OCI-LY1 (cell line): ENCODE data around the gene SLC12A4.
"Not testable (repeated sequence)": the region's sequence is repeated elsewhere in the genome, so short reads cannot be mapped to it uniquely, and the experiment has no call there.

Experiments
- H2AFZ ChIP-seq: fragments of 200-600 bp; sonication (generic), shearing (Covaris generic); 2 replicates; pipeline ENCODE4 v1.6.0; 2014; ENCODE audit warnings: antibody characterized with exemption, mild to moderate bottlenecking, low read length
- H3F3A ChIP-seq: fragments of 200-600 bp; sonication (generic), shearing (Covaris generic); 2 replicates; pipeline ENCODE4 v1.6.0; 2014; ENCODE audit warnings: mild to moderate bottlenecking, antibody characterized with exemption, low read length, moderate library complexity; ENCODE audit not compliant: insufficient read depth
- H3K27ac ChIP-seq: fragments of 200-600 bp; sonication (generic); 2 replicates; pipeline ENCODE4 v1.5.1; 2014; ENCODE audit warnings: low read length, mixed run types, mild to moderate bottlenecking, low read depth; ENCODE audit not compliant: poor library complexity, severe bottlenecking
- H3K27me3 ChIP-seq: fragments of 200-600 bp; sonication (generic); 2 replicates; pipeline ENCODE4 v1.6.0; 2014; ENCODE audit warnings: antibody characterized with exemption, mild to moderate bottlenecking, low read length, moderate library complexity; ENCODE audit not compliant: insufficient read depth
- H3K36me3 ChIP-seq: fragments of 200-600 bp; sonication (generic); 2 replicates; pipeline ENCODE4 v1.6.1; 2014; ENCODE audit warnings: mild to moderate bottlenecking, antibody characterized with exemption, low read length, moderate library complexity, mixed read lengths; ENCODE audit not compliant: insufficient read depth
- H3K4me1 ChIP-seq: fragments of 200-600 bp; sonication (generic); 2 replicates; pipeline ENCODE4 v1.5.1; 2014; ENCODE audit warnings: mild to moderate bottlenecking, low read length, moderate library complexity; ENCODE audit not compliant: insufficient read depth, severe bottlenecking
- H3K4me2 ChIP-seq: fragments of 200-600 bp; sonication (generic), shearing (Covaris generic); 2 replicates; pipeline ENCODE4 v1.6.1; 2014; ENCODE audit warnings: low read length
- H3K4me3 ChIP-seq: fragments of 200-600 bp; sonication (generic); 2 replicates; pipeline ENCODE4 v1.5.1; 2014; ENCODE audit warnings: low read length, low read depth, mild to moderate bottlenecking, mixed read lengths; ENCODE audit not compliant: poor library complexity, severe bottlenecking
- H3K79me2 ChIP-seq: fragments of 200-600 bp; shearing (Covaris generic); 2 replicates; pipeline ENCODE4 v1.6.1; 2016; ENCODE audit warnings: mixed run types, low read length, mixed read lengths; ENCODE audit not compliant: insufficient read depth
- H3K9ac ChIP-seq: fragments of 200-600 bp; sonication (generic), shearing (Covaris generic); 2 replicates; pipeline ENCODE4 v1.6.1; 2014; ENCODE audit warnings: mild to moderate bottlenecking, low read length, mixed read lengths
- H3K9me2 ChIP-seq: fragments of 200-600 bp; sonication (generic), shearing (Covaris generic); 2 replicates; pipeline ENCODE4 v1.6.1; 2014; ENCODE audit warnings: low read depth, mild to moderate bottlenecking, low read length, mixed read lengths
- H3K9me3 ChIP-seq: fragments of 200-600 bp; shearing (Covaris generic); 2 replicates; pipeline ENCODE4 v1.6.1; 2014; ENCODE audit warnings: low read length, mixed read lengths
- H4K20me1 ChIP-seq: fragments of 200-600 bp; sonication (generic), shearing (Covaris generic); 2 replicates; pipeline ENCODE4 v1.6.0; 2016; ENCODE audit warnings: mild to moderate bottlenecking, low read length; ENCODE audit not compliant: insufficient read depth
- CTCF ChIP-seq: fragments of 200-600 bp; sonication (generic), shearing (Covaris generic); IDR thresholded peaks from 2 replicates; pipeline ENCODE4 v1.5.1; 2017; ENCODE audit warnings: mild to moderate bottlenecking, antibody characterized with exemption, low read length, moderate library complexity, mixed read lengths
- EZH2 ChIP-seq: fragments of 200-600 bp; sonication (generic), shearing (Covaris generic); IDR thresholded peaks from 2 replicates; pipeline ENCODE4 v1.8.0; 2017; ENCODE audit warnings: borderline replicate concordance, mixed run types, mild to moderate bottlenecking, antibody characterized with exemption, low read length, moderate library complexity, mixed read lengths

Gene SLC12A4

GRCh38 chr16:67968400-67969253 is at the start of gene SLC12A4:
Gene SLC12A4, minus strand, starts transcription at chr16:67968637. Its CDS starts 84 bp downstream, at chr16:67968553.
- Histone ChIP-seq H4K20me1 (no peaks in the 10 kb centered on the region), H2AFZ (no peak within 1 kb of the TSS), H3K4me2 (peak within 1 kb of the TSS; percentile 81), H3K27ac (no peak within 1 kb of the TSS), H3K9me2 (no peaks in the 10 kb centered on the region), H3K9me3 (no peaks in the 10 kb centered on the region), H3K4me1 (peaks cover 33% of the 10 kb centered on the region), H3K36me3 (no peaks in the 10 kb centered on the region), H3K9ac (peak within 1 kb of the TSS; percentile 63), H3K79me2 (no peaks in the 10 kb centered on the region), H3K4me3 (peak within 1 kb of the TSS; percentile 72), H3K27me3 (no peaks in the 10 kb centered on the region), H3F3A (no peaks in the 10 kb centered on the region)
- no peak for TF ChIP-seq CTCF
- TF ChIP-seq EZH2 = no peak

- Histone ChIP-seq H3K27me3 (no peaks in the 10 kb centered on the region), H3K4me3 (no peak within 1 kb of the TSS), H3K27ac (no peak within 1 kb of the TSS), H4K20me1 (no peaks in the 10 kb centered on the region), H3K9me3 (no peaks in the 10 kb centered on the region), H2AFZ (no peak within 1 kb of the TSS), H3K79me2 (no peaks in the 10 kb centered on the region), H3K4me1 (peaks cover 6% of the 10 kb centered on the region), H3K4me2 (no peak within 1 kb of the TSS), H3K36me3 (no peaks in the 10 kb centered on the region; the same call in 1 of the 2 replicates), H3K9ac (no peak within 1 kb of the TSS), H3K9me2 (no peaks in the 10 kb centered on the region), H3F3A (no peaks in the 10 kb centered on the region)
- TF ChIP-seq EZH2 (no peak), CTCF (no peak)
These were observed 47.2 kb upstream of the SLC12A4 start, which contains the start of gene DPEP2NB for GRCh38 chr16:68015681-68016080. Gene DPEP2NB, minus strand, starts transcription at chr16:68015911. Its CDS starts 141 bp downstream, at chr16:68015770.

GRCh38 chr16:68013440-68013839 is 45.0 kb upstream of the SLC12A4 start:
- no peak overlapping the region for H3K4me3 ChIP-seq
- no peak overlapping the region for H3K27ac ChIP-seq
- H3K9me3 ChIP-seq = no peaks in the 10 kb centered on the region
- no peaks in the 10 kb centered on the region for H3K36me3 ChIP-seq
- H3K9ac ChIP-seq = no peak overlapping the region
- no peaks in the 10 kb centered on the region for H3K27me3 ChIP-seq
- H3K4me2 ChIP-seq = no peak overlapping the region
- H3K9me2 ChIP-seq = no peaks in the 10 kb centered on the region
- H3F3A ChIP-seq = no peaks in the 10 kb centered on the region
- no peaks in the 10 kb centered on the region for H3K79me2 ChIP-seq
- peaks cover 6% of the 10 kb centered on the region for H3K4me1 ChIP-seq
- no peaks in the 10 kb centered on the region for H4K20me1 ChIP-seq
- H2AFZ ChIP-seq = no peak overlapping the region
- TF ChIP-seq EZH2 (no peak), CTCF (no peak)

- H4K20me1 ChIP-seq, H3K9me3 ChIP-seq, H3K27me3 ChIP-seq, H3K36me3 ChIP-seq, H3K4me3 ChIP-seq, H3K4me2 ChIP-seq, H3K27ac ChIP-seq, H3K79me2 ChIP-seq, H3K9me2 ChIP-seq, H3K9ac ChIP-seq, H3F3A ChIP-seq, H2AFZ ChIP-seq: not testable (repeated sequence)
- H3K4me1 ChIP-seq = peaks cover 22% of the 10 kb centered on the region
These were observed 41.4 kb upstream of the SLC12A4 start for GRCh38 chr16:68009872-68010271.
